SK-N-SH treated with all-trans-retinoic acid at 6 μM for 48 hours (cell line): ENCODE measurements around the gene SLC1A7.
A peak's percentile ranks its signal among the peaks of the same experiment; 100 is the strongest.

Experiments used
- ATAC-seq: fragments of 200-7000 bp; cut with Tn5 transposase; 3 replicates; pipeline ENCODE4 v1.9.1; 2020; ENCODE audit warnings: mild to moderate bottlenecking, moderate library complexity
- ARNTL ChIP-seq: fragments of 450-650 bp; formaldehyde crosslinking; IDR thresholded peaks from 2 replicates; pipeline ENCODE4 v1.5.0; 2020; ENCODE audit warnings: low read depth, mild to moderate bottlenecking, moderate library complexity, borderline replicate concordance
- BACH2 ChIP-seq: fragments of 250-450 bp; sonication (Bioruptor Pico); IDR thresholded peaks from 2 replicates; pipeline ENCODE4 v1.9.0; 2021; ENCODE audit warnings: mild to moderate bottlenecking, borderline replicate concordance
- CSDC2 ChIP-seq: fragments of 250-450 bp; sonication (Bioruptor Pico); IDR thresholded peaks from 2 replicates; pipeline ENCODE4 v1.5.0; 2020; ENCODE audit warnings: mild to moderate bottlenecking, moderate library complexity
- ESRRG ChIP-seq: fragments of 250-450 bp; sonication (Bioruptor Pico); IDR thresholded peaks from 2 replicates; pipeline ENCODE4 v1.6.1; 2021; ENCODE audit warnings: mild to moderate bottlenecking
- GLIS3 ChIP-seq: fragments of 250-450 bp; sonication (Bioruptor Pico); IDR thresholded peaks from 2 replicates; pipeline ENCODE4 v1.5.0; 2020; ENCODE audit warnings: mild to moderate bottlenecking, moderate library complexity
- ISL1 ChIP-seq: fragments of 250-450 bp; sonication (Bioruptor Pico); IDR thresholded peaks from 2 replicates; pipeline ENCODE4 v2.1.2; 2022; ENCODE audit warnings: mild to moderate bottlenecking, moderate library complexity
- OSR1 ChIP-seq: fragments of 250-450 bp; sonication (Bioruptor Pico); IDR thresholded peaks from 2 replicates; pipeline ENCODE4 v1.8.0; 2022; ENCODE audit warnings: moderate library complexity, mild to moderate bottlenecking, inconsistent platforms
- PPARA ChIP-seq: fragments of 250-450 bp; sonication (Bioruptor Pico); IDR thresholded peaks from 2 replicates; pipeline ENCODE4 v1.5.0; 2020; ENCODE audit warnings: mild to moderate bottlenecking, borderline replicate concordance
- RARB ChIP-seq: fragments of 250-450 bp; sonication (Bioruptor Pico); IDR thresholded peaks from 2 replicates; pipeline ENCODE4 v1.8.0; 2021; ENCODE audit warnings: mild to moderate bottlenecking, moderate library complexity
- SNAI2 ChIP-seq: fragments of 250-450 bp; sonication (Bioruptor Pico); IDR thresholded peaks from 2 replicates; pipeline ENCODE4 v1.5.0; 2020; ENCODE audit warnings: mild to moderate bottlenecking, moderate library complexity
- TCF4 ChIP-seq: fragments of 250-450 bp; sonication (Bioruptor Pico); IDR thresholded peaks from 2 replicates; pipeline ENCODE4 v1.8.0; 2021; ENCODE audit warnings: mild to moderate bottlenecking, moderate library complexity, borderline replicate concordance
- TOX ChIP-seq: fragments of 250-450 bp; sonication (Bioruptor Pico); IDR thresholded peaks from 2 replicates; pipeline ENCODE4 v1.8.0; 2021; ENCODE audit warnings: mild to moderate bottlenecking, moderate library complexity, borderline replicate concordance
- ZC3H10 ChIP-seq: fragments of 250-450 bp; sonication (Bioruptor Pico); IDR thresholded peaks from 2 replicates; pipeline ENCODE4 v1.5.1; 2021; ENCODE audit warnings: mild to moderate bottlenecking, moderate library complexity
- ZFP30 ChIP-seq: fragments of 450-650 bp; formaldehyde crosslinking; IDR thresholded peaks from 2 replicates; pipeline ENCODE4 v1.5.0; 2022; ENCODE audit warnings: mild to moderate bottlenecking, moderate library complexity
- ZNF565 ChIP-seq: fragments of 450-650 bp; formaldehyde crosslinking; conservative IDR thresholded peaks from 2 replicates; pipeline ENCODE4 v1.5.0; 2020; ENCODE audit warnings: low read depth, mild to moderate bottlenecking, moderate library complexity
- ZNF70 ChIP-seq: fragments of 450-650 bp; formaldehyde crosslinking; IDR thresholded peaks from 2 replicates; pipeline ENCODE4 v1.5.0; 2020; ENCODE audit warnings: mild to moderate bottlenecking, moderate library complexity
- ZNF8 ChIP-seq: fragments of 450-650 bp; formaldehyde crosslinking; IDR thresholded peaks from 2 replicates; pipeline ENCODE4 v1.5.0; 2020; ENCODE audit warnings: mild to moderate bottlenecking, moderate library complexity
- TF ChIP-seq, protein P1 (sequence below): fragments of 250-450 bp; sonication (Bioruptor Pico); IDR thresholded peaks from 2 replicates; pipeline ENCODE4 v1.5.1; 2021; ENCODE audit warnings: mild to moderate bottlenecking, moderate library complexity
- TF ChIP-seq, protein P2 (sequence below): fragments of 250-450 bp; sonication (Bioruptor Pico); IDR thresholded peaks from 2 replicates; pipeline ENCODE4 v1.5.1; 2020; ENCODE audit warnings: low read depth, mild to moderate bottlenecking, moderate library complexity
- TF ChIP-seq, protein P3 (sequence below): fragments of 250-450 bp; sonication (Bioruptor Pico); IDR thresholded peaks from 2 replicates; pipeline ENCODE4 v1.8.0; 2021; ENCODE audit warnings: low read depth, mild to moderate bottlenecking, moderate library complexity, borderline replicate concordance
- TF ChIP-seq, protein P4 (sequence below): fragments of 250-450 bp; sonication (Bioruptor Pico); IDR thresholded peaks from 2 replicates; pipeline ENCODE4 v1.5.0; 2020; ENCODE audit warnings: mild to moderate bottlenecking, moderate library complexity
- TF ChIP-seq, protein P5 (sequence below): fragments of 250-450 bp; sonication (Bioruptor Pico); IDR thresholded peaks from 2 replicates; pipeline ENCODE4 v1.8.0; 2020; ENCODE audit warnings: mild to moderate bottlenecking, moderate library complexity, borderline replicate concordance

Gene SLC1A7

DNA sequence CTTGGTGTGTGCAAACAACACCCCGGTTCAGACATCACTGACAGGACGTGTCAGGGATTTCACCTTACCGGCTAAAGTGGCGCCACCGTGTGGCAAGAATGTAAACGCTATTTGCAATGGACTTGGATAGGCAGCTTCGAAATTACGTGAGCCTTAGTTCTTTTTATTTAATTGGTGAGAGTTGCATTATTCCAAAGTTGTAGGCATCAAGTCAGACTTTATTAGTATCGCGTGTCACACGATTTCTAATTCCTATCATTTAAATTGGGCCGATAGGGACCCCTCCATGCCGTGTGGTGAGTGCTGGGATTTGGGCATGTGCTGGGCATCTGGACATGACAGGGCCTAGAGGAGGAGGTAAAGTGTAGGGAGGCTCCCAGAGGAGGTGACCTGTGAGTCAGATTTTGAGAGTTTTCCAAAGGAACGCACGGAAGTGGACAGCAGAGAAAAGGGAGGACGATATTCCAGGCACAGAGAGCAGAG, 39.7 kb upstream of the SLC1A7 start:
- TF ChIP-seq, protein P1, sequence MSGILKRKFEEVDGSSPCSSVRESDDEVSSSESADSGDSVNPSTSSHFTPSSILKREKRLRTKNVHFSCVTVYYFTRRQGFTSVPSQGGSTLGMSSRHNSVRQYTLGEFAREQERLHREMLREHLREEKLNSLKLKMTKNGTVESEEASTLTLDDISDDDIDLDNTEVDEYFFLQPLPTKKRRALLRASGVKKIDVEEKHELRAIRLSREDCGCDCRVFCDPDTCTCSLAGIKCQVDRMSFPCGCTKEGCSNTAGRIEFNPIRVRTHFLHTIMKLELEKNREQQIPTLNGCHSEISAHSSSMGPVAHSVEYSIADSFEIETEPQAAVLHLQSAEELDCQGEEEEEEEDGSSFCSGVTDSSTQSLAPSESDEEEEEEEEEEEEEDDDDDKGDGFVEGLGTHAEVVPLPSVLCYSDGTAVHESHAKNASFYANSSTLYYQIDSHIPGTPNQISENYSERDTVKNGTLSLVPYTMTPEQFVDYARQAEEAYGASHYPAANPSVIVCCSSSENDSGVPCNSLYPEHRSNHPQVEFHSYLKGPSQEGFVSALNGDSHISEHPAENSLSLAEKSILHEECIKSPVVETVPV, result no peak
- TF ChIP-seq RARB (CRISPR knock-in tag) (no peak), ARNTL (CRISPR knock-in tag) (no peak), ZFP30 (CRISPR knock-in tag) (no peak), ZNF565 (CRISPR knock-in tag) (no peak), CSDC2 (CRISPR knock-in tag) (no peak), TCF4 (CRISPR knock-in tag) (no peak), ZC3H10 (no peak), ISL1 (CRISPR knock-in tag) (no peak), TOX (CRISPR knock-in tag) (no peak), ZNF70 (CRISPR knock-in tag) (no peak), PPARA (no peak), BACH2 (CRISPR knock-in tag) (no peak)
- TF ChIP-seq, protein P2, sequence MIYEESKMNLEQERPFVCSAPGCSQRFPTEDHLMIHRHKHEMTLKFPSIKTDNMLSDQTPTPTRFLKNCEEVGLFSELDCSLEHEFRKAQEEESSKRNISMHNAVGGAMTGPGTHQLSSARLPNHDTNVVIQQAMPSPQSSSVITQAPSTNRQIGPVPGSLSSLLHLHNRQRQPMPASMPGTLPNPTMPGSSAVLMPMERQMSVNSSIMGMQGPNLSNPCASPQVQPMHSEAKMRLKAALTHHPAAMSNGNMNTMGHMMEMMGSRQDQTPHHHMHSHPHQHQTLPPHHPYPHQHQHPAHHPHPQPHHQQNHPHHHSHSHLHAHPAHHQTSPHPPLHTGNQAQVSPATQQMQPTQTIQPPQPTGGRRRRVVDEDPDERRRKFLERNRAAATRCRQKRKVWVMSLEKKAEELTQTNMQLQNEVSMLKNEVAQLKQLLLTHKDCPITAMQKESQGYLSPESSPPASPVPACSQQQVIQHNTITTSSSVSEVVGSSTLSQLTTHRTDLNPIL (CRISPR knock-in tag), result no peak
- TF ChIP-seq, protein P3, sequence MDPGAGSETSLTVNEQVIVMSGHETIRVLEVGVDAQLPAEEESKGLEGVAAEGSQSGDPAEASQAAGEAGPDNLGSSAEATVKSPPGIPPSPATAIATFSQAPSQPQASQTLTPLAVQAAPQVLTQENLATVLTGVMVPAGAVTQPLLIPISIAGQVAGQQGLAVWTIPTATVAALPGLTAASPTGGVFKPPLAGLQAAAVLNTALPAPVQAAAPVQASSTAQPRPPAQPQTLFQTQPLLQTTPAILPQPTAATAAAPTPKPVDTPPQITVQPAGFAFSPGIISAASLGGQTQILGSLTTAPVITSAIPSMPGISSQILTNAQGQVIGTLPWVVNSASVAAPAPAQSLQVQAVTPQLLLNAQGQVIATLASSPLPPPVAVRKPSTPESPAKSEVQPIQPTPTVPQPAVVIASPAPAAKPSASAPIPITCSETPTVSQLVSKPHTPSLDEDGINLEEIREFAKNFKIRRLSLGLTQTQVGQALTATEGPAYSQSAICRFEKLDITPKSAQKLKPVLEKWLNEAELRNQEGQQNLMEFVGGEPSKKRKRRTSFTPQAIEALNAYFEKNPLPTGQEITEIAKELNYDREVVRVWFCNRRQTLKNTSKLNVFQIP (CRISPR knock-in tag), result no peak
- TF ChIP-seq, protein P4, sequence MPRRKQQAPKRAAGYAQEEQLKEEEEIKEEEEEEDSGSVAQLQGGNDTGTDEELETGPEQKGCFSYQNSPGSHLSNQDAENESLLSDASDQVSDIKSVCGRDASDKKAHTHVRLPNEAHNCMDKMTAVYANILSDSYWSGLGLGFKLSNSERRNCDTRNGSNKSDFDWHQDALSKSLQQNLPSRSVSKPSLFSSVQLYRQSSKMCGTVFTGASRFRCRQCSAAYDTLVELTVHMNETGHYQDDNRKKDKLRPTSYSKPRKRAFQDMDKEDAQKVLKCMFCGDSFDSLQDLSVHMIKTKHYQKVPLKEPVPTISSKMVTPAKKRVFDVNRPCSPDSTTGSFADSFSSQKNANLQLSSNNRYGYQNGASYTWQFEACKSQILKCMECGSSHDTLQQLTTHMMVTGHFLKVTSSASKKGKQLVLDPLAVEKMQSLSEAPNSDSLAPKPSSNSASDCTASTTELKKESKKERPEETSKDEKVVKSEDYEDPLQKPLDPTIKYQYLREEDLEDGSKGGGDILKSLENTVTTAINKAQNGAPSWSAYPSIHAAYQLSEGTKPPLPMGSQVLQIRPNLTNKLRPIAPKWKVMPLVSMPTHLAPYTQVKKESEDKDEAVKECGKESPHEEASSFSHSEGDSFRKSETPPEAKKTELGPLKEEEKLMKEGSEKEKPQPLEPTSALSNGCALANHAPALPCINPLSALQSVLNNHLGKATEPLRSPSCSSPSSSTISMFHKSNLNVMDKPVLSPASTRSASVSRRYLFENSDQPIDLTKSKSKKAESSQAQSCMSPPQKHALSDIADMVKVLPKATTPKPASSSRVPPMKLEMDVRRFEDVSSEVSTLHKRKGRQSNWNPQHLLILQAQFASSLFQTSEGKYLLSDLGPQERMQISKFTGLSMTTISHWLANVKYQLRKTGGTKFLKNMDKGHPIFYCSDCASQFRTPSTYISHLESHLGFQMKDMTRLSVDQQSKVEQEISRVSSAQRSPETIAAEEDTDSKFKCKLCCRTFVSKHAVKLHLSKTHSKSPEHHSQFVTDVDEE, result no peak
- TF ChIP-seq, protein P5, sequence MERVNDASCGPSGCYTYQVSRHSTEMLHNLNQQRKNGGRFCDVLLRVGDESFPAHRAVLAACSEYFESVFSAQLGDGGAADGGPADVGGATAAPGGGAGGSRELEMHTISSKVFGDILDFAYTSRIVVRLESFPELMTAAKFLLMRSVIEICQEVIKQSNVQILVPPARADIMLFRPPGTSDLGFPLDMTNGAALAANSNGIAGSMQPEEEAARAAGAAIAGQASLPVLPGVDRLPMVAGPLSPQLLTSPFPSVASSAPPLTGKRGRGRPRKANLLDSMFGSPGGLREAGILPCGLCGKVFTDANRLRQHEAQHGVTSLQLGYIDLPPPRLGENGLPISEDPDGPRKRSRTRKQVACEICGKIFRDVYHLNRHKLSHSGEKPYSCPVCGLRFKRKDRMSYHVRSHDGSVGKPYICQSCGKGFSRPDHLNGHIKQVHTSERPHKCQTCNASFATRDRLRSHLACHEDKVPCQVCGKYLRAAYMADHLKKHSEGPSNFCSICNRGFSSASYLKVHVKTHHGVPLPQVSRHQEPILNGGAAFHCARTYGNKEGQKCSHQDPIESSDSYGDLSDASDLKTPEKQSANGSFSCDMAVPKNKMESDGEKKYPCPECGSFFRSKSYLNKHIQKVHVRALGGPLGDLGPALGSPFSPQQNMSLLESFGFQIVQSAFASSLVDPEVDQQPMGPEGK (CRISPR knock-in tag), result no peak
- TF ChIP-seq, all 23 proteins: peak for 0
- peak; percentile 89 for ATAC-seq

DNA sequence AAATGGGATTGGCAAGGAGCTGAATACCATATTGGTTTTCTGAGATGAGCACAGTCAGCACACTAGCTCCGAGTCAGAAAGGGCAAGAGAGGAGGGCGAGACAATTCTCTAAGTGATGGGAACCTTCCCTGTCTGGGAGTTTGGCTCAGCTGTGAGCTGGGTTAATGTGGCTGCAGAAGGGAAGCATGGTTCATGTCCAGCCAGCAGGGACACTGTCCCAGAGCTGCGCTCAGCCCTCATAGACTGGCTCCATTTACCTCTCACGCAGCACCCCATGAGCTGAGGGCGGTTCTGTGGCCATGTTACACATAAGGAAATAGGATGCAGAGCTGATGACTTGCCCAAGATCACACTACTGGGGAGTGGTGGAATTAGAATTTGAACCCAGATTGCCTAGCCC, 38.5 kb upstream of the SLC1A7 start:
- TF ChIP-seq ZNF565 (CRISPR knock-in tag) (no peak), SNAI2 (CRISPR knock-in tag) (no peak), ZFP30 (CRISPR knock-in tag) (no peak), PPARA (no peak), ARNTL (CRISPR knock-in tag) (no peak), TCF4 (CRISPR knock-in tag) (no peak), TOX (CRISPR knock-in tag) (no peak), RARB (CRISPR knock-in tag) (no peak), ESRRG (CRISPR knock-in tag) (no peak), ZNF8 (CRISPR knock-in tag) (no peak), GLIS3 (CRISPR knock-in tag) (no peak), OSR1 (CRISPR knock-in tag) (no peak)
- TF ChIP-seq, protein P4, result no peak
- TF ChIP-seq, protein P1, result no peak
- ATAC-seq, result no peak
